Activated CD8-positive, alpha-beta T cell treated with anti-CD3 and anti-CD28 coated beads for 36 hours (primary cell): Measurements from ENCODE around the gene ZNF496. TPM values are rescaled to one million over a fixed set of nuclear protein-coding genes. Genes with fewer than 3 reads are reported as not detected.
"Not testable (repeated sequence)": the region's sequence is repeated elsewhere in the genome, so short reads cannot be mapped to it uniquely, and the experiment has no call there.

ENCODE experiments used
- ATAC-seq: fragments of 200-7000 bp; cut with Tn5 transposase; one replicate; pipeline ENCODE4 v1.10.0; 2021; ENCODE audit warnings: mild to moderate bottlenecking, moderate library complexity
- CTCF ChIA-PET: fragments of 350-600 bp; sonication (Branson Sonifier 250); formaldehyde crosslinking; loops from one replicate; lab custom pipeline; 2021; ENCODE audit warnings: antibody characterized with exemption; lab: Charles Lee
- POLR2A ChIA-PET: fragments of 350-600 bp; sonication (Branson Sonifier 250); formaldehyde crosslinking; loops from one replicate; lab custom pipeline; 2021; ENCODE audit warnings: antibody characterized with exemption; lab: Charles Lee
- DNase-seq: peaks from one replicate; pipeline ENCODE4 v3.0.0-alpha.2; 2020
- H3K27ac Mint-ChIP-seq: one replicate; pipeline ENCODE4 v1.8.0; 2021; ENCODE audit warnings: mild to moderate bottlenecking, mixed read lengths
- H3K27me3 Mint-ChIP-seq: one replicate; pipeline ENCODE4 v1.8.0; 2021; ENCODE audit warnings: mixed read lengths
- H3K36me3 Mint-ChIP-seq: one replicate; pipeline ENCODE4 v1.8.0; 2021; ENCODE audit warnings: low read depth, mixed read lengths
- H3K4me1 Mint-ChIP-seq: one replicate; pipeline ENCODE4 v1.8.0; 2021; ENCODE audit warnings: low read depth, mixed read lengths
- H3K4me3 Mint-ChIP-seq: one replicate; pipeline ENCODE4 v1.8.0; 2021; ENCODE audit warnings: mild to moderate bottlenecking, moderate library complexity, mixed read lengths
- H3K9me3 Mint-ChIP-seq: one replicate; pipeline ENCODE4 v1.8.0; 2021; ENCODE audit warnings: mixed read lengths
- intact Hi-C: fragments of 100-400 bp; cut with micrococcal nuclease; formaldehyde crosslinking; loops from one replicate; pipeline ENCODE4 v1.10.0; 2022
- total RNA-seq, 2 experiments: library from RNA; stranded (reverse); gene quantifications; one replicate each; pipeline ENCODE4 v1.2.3, GENCODE V29; 2021
- TF ChIP-seq, protein P1 (sequence below): fragments of 200-600 bp; IDR thresholded peaks from one replicate; pipeline ENCODE4 v1.8.0; 2022; ENCODE audit warnings: antibody characterized with exemption, mild to moderate bottlenecking

ZNF496 gene
- total RNA-seq, 2 experiments from 2014 or later = 27.5 to 28.0 TPM

DNA sequence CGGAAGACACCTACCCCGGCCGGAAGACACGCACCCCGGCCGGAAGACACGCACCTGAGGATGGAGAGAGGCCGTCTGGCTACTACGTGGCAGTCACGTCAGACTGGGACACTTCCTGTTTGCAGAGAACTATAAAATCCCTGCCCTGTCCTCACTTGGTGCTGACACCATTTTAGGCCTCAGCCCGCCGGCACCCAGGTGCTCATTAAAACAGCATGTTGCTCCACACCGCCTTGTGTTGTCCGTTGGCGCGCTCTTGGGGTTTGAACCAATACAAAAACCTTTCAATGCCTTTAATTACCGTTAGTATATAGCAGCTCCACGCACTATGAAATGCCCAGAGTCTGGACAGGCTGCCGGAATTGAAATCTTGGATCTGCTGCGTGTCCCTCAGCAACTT, 41.1 kb downstream of the ZNF496 start:
- ATAC-seq = no peak
- Mint-ChIP-seq H3K27me3 (no peaks in the 10 kb centered on the region), H3K4me1 (peaks cover 5% of the 10 kb centered on the region), H3K9me3 (no peaks in the 10 kb centered on the region), H3K4me3 (no peak overlapping the region), H3K36me3 (no peaks in the 10 kb centered on the region), H3K27ac (no peak overlapping the region)
- TF ChIP-seq, protein P1, sequence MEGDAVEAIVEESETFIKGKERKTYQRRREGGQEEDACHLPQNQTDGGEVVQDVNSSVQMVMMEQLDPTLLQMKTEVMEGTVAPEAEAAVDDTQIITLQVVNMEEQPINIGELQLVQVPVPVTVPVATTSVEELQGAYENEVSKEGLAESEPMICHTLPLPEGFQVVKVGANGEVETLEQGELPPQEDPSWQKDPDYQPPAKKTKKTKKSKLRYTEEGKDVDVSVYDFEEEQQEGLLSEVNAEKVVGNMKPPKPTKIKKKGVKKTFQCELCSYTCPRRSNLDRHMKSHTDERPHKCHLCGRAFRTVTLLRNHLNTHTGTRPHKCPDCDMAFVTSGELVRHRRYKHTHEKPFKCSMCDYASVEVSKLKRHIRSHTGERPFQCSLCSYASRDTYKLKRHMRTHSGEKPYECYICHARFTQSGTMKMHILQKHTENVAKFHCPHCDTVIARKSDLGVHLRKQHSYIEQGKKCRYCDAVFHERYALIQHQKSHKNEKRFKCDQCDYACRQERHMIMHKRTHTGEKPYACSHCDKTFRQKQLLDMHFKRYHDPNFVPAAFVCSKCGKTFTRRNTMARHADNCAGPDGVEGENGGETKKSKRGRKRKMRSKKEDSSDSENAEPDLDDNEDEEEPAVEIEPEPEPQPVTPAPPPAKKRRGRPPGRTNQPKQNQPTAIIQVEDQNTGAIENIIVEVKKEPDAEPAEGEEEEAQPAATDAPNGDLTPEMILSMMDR = no peak
- intact Hi-C loops = no loop called here
- DNase-seq = no peak
- ChIA-PET POLR2A (no interaction called here), CTCF (no interaction called here)

- POLR2A ChIA-PET, CTCF ChIA-PET, DNase-seq, H3K9me3 Mint-ChIP-seq, intact Hi-C loops, ATAC-seq, H3K4me3 Mint-ChIP-seq, H3K36me3 Mint-ChIP-seq, H3K27ac Mint-ChIP-seq, H3K4me1 Mint-ChIP-seq, H3K27me3 Mint-ChIP-seq: not testable (repeated sequence)
Observed at GRCh38 chr1:247289274-247289892, 42.3 kb downstream of the ZNF496 start.

DNA sequence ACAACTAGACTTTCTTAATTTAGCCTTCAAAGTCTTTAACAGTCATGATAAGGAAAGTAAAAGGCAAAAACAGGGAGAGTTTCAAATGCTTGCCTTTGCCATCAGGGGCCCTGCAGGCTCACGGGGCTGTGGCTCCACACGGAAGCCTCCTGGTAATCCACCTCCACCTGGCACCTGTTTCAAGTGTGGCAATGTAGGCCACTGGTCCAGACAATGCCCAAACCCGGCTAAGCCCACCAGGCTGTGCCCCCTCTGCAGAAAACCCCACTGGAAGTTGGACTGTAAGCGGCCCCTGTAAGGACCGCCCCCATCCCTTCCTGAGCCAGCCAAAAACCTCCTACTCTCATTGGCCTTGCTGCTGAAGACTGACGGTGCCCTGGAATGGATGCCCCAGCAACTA, 43.3 kb downstream of the ZNF496 start:
- no peaks in the 10 kb centered on the region for H3K27me3 Mint-ChIP-seq

DNA sequence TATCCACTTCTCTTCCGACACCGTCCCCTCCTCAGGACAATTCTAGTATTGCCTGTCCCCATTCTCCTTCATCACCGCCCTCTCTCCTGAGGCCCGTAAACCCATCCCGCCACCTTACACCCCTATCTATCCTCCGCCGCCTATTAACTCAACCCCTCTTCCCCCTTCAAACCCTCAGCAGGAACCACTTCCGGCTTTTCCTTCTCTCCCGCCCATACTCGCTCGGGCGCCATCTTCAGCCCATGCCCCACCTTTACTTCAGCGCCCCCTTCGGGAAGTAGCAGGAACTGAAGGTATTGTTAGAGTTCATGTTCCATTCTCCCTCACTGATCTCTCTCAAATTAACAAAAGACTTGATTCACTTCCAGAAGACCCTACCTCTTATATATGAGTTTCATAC, 44.2 kb downstream of the ZNF496 start:
- H3K27me3 Mint-ChIP-seq = no peaks in the 10 kb centered on the region
- H3K4me1 Mint-ChIP-seq = peaks cover 5% of the 10 kb centered on the region
- no peaks in the 10 kb centered on the region for H3K9me3 Mint-ChIP-seq
- H3K36me3 Mint-ChIP-seq = no peaks in the 10 kb centered on the region
- DNase-seq (no peak), ATAC-seq (no peak)
- POLR2A ChIA-PET = no interaction called here
- H3K4me3 Mint-ChIP-seq = no peak overlapping the region
- no peak overlapping the region for H3K27ac Mint-ChIP-seq
- CTCF ChIA-PET = no interaction called here
- TF ChIP-seq, protein P1 = no peak
- intact Hi-C loops = no loop called here

More for the DNA sequence above, 43.3 kb downstream of the ZNF496 start:
- no peak overlapping the region for H3K27ac Mint-ChIP-seq
- ChIA-PET CTCF (no interaction called here), POLR2A (no interaction called here)
- H3K4me1 Mint-ChIP-seq = peaks cover 5% of the 10 kb centered on the region
- no peaks in the 10 kb centered on the region for H3K9me3 Mint-ChIP-seq
- no peak for ATAC-seq
- H3K36me3 Mint-ChIP-seq = no peaks in the 10 kb centered on the region
- no peak for DNase-seq
- intact Hi-C loops = no loop called here
- H3K4me3 Mint-ChIP-seq = no peak overlapping the region
- TF ChIP-seq, protein P1 = no peak

- ChIA-PET CTCF (no interaction called here), POLR2A (no interaction called here)
- TF ChIP-seq, protein P1 = no peak
- intact Hi-C loops = no loop called here
- Mint-ChIP-seq H3K27ac (no peak overlapping the region), H3K4me1 (no peaks in the 10 kb centered on the region), H3K36me3 (no peaks in the 10 kb centered on the region), H3K9me3 (no peaks in the 10 kb centered on the region), H3K27me3 (no peaks in the 10 kb centered on the region), H3K4me3 (no peak overlapping the region)
- ATAC-seq (no peak), DNase-seq (no peak)
Observed at GRCh38 chr1:247286134-247286670, 45.5 kb downstream of the ZNF496 start.
